ENCODE data around the gene OR8B3. TPM values are rescaled to one million over a fixed set of nuclear protein-coding genes. Genes with fewer than 3 reads are reported as not detected.

Gene OR8B3
- not detected in 2 replicates for total RNA-seq (2013; cell fraction: nucleolus; rRNA removed)
- not detected in 2 replicates for total RNA-seq (2014; rRNA removed)
- total RNA-seq (2014; rRNA removed; fragmentation: Illumina TruSeq; extraction: Trizol) = not detected in 2 replicates
- not detected in 2 replicates for total RNA-seq (2021)
- polyA plus RNA-seq (2011; ENCODE audit: low read depth) = not detected
- polyA plus RNA-seq (2011; rRNA removed) = not detected in 2 replicates
- polyA plus RNA-seq (2011; cell fraction: cytosol; rRNA removed) = not detected in 2 replicates
- not detected in 2 replicates for polyA plus RNA-seq (2011; cell fraction: nucleus; rRNA removed)
- polyA plus RNA-seq (2012) = not detected in 2 replicates
- polyA plus RNA-seq (2014; fragmentation: Illumina TruSeq; extraction: Trizol) = not detected in 2 replicates
- polyA plus RNA-seq (2014; fragmentation: Nextera tagmentation; extraction: Ambion mirVana) = not detected
- polyA plus RNA-seq (2014; rRNA removed) = not detected in 2 replicates
- not detected for polyA plus RNA-seq (2016; fragmentation: Nextera tagmentation; extraction: Ambion mirVana)
- not detected in 2 replicates for polyA minus RNA-seq (2011; rRNA and poly(A)+ RNA removed)
- not detected in 2 replicates for polyA minus RNA-seq (2011; cell fraction: cytosol; rRNA and poly(A)+ RNA removed)
- polyA minus RNA-seq (2011; cell fraction: nucleus; rRNA and poly(A)+ RNA removed) = not detected in 2 replicates
- Bru-seq, nascent RNA = not detected
- not detected for BruChase-seq, experiment 1, labeled RNA remaining after a 6-hour chase
- BruChase-seq, experiment 2, labeled RNA remaining after a 2-hour chase = not detected
- long read RNA-seq, experiment 1 = 0 reads
- long read RNA-seq, experiment 2 = 0 reads

DNA sequence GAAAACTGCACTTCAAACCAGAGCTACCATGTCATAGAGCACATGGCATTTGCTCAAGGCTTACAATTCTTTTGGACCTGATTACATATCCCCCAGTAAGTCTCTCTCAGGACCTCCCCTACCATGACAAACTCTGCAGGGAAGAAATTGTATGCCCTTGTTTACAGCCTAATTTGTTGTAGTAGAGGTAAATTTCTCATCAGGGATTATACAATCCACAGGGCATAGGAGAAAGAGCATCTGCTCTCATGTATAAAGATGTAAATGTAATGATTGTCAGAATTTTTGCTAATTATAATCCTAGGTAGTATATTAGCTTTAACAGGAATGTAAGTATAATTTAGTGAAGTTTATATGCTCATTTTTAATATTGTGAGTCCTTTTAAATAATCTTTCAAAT lies at the start of gene OR8B3:
Gene OR8B3 (minus strand): TSS at position 101 of the 400 bp plus-strand sequence. CDS start 1,673 bp downstream, outside the sequence.
- ChIA-PET CTCF (no interaction called here), SMC1A (ENCODE audit: uncharacterized antibody, unreplicated experiment) (no interaction called here), RAD21 (ENCODE audit: unreplicated experiment) (no interaction called here), POLR2A (no interaction called here)
- no peak within 1 kb of the TSS for H2AFZ ChIP-seq (ENCODE audit: control insufficient read depth, low read depth, low read length)
- H3K4me3 ChIP-seq = no peak within 1 kb of the TSS
- H3K79me2 ChIP-seq (ENCODE audit: control insufficient read depth, insufficient read depth, low read length) = no peaks in the 10 kb centered on the region
- no peaks in the 10 kb centered on the region for H3K27me3 ChIP-seq (replicated peaks in 1 of 2; ENCODE audit: control insufficient read depth in 2 of 2, insufficient read depth in 2 of 2, low read length in 1 of 2)
- FAIRE-seq (no peak), ATAC-seq (no peak), DNase-seq (ENCODE audit: low read depth, low spot score) (no peak)
- no peaks in the 10 kb centered on the region for H3K36me3 ChIP-seq (ENCODE audit: control insufficient read depth in 2 of 2, insufficient read depth in 2 of 2, low read length in 1 of 2)
- H3K4me2 ChIP-seq (ENCODE audit: control insufficient read depth, insufficient read depth) = no peak within 1 kb of the TSS
- no TSS peak for BruUV-seq (replicated peaks)
- H3K9me3 ChIP-seq (replicated peaks; ENCODE audit: control insufficient read depth, insufficient read depth, low read length) = no peaks in the 10 kb centered on the region
- intact Hi-C loops (cut with micrococcal nuclease; ENCODE audit: unreplicated experiment) (no loop called here), in situ Hi-C loops (cut with MboI) (no loop called here)
- no peaks in the 10 kb centered on the region for H3K4me1 ChIP-seq (ENCODE audit: control insufficient read depth, insufficient read depth, low read length)
- no peak for TF ChIP-seq ZNF622 (IDR thresholded peaks at IDR 0.05)
- TF ChIP-seq FOXK2 (IDR thresholded peaks at IDR 0.05) = no peak
- no peak for TF ChIP-seq POLR2AphosphoS5 (IDR thresholded peaks at IDR 0.05; ENCODE audit: low read length)
- TF ChIP-seq, protein P1, sequence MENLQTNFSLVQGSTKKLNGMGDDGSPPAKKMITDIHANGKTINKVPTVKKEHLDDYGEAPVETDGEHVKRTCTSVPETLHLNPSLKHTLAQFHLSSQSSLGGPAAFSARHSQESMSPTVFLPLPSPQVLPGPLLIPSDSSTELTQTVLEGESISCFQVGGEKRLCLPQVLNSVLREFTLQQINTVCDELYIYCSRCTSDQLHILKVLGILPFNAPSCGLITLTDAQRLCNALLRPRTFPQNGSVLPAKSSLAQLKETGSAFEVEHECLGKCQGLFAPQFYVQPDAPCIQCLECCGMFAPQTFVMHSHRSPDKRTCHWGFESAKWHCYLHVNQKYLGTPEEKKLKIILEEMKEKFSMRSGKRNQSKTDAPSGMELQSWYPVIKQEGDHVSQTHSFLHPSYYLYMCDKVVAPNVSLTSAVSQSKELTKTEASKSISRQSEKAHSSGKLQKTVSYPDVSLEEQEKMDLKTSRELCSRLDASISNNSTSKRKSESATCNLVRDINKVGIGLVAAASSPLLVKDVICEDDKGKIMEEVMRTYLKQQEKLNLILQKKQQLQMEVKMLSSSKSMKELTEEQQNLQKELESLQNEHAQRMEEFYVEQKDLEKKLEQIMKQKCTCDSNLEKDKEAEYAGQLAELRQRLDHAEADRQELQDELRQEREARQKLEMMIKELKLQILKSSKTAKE (IDR thresholded peaks at IDR 0.05; ENCODE audit: low read depth, poor library complexity, severe bottlenecking) = no peak
- no peak for TF ChIP-seq TCF7 (IDR thresholded peaks at IDR 0.05; ENCODE audit: borderline replicate concordance)
- TF ChIP-seq, protein P2, sequence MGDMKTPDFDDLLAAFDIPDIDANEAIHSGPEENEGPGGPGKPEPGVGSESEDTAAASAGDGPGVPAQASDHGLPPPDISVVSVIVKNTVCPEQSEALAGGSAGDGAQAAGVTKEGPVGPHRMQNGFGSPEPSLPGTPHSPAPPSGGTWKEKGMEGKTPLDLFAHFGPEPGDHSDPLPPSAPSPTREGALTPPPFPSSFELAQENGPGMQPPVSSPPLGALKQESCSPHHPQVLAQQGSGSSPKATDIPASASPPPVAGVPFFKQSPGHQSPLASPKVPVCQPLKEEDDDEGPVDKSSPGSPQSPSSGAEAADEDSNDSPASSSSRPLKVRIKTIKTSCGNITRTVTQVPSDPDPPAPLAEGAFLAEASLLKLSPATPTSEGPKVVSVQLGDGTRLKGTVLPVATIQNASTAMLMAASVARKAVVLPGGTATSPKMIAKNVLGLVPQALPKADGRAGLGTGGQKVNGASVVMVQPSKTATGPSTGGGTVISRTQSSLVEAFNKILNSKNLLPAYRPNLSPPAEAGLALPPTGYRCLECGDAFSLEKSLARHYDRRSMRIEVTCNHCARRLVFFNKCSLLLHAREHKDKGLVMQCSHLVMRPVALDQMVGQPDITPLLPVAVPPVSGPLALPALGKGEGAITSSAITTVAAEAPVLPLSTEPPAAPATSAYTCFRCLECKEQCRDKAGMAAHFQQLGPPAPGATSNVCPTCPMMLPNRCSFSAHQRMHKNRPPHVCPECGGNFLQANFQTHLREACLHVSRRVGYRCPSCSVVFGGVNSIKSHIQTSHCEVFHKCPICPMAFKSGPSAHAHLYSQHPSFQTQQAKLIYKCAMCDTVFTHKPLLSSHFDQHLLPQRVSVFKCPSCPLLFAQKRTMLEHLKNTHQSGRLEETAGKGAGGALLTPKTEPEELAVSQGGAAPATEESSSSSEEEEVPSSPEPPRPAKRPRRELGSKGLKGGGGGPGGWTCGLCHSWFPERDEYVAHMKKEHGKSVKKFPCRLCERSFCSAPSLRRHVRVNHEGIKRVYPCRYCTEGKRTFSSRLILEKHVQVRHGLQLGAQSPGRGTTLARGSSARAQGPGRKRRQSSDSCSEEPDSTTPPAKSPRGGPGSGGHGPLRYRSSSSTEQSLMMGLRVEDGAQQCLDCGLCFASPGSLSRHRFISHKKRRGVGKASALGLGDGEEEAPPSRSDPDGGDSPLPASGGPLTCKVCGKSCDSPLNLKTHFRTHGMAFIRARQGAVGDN (IDR thresholded peaks at IDR 0.05) = no peak
- no peak for TF ChIP-seq IKZF1 (conservative IDR thresholded peaks at IDR 0.05)
- no peak for TF ChIP-seq TCF3 (IDR thresholded peaks at IDR 0.05; ENCODE audit: borderline replicate concordance, insufficient read depth, low read depth, low read length)
- no peak for TF ChIP-seq ATF7 (IDR thresholded peaks at IDR 0.05; ENCODE audit: low read depth)
- no peak for TF ChIP-seq JUND (IDR thresholded peaks at IDR 0.05; ENCODE audit: low read depth, low read length)
- no peak for TF ChIP-seq TBL1XR1 (IDR thresholded peaks at IDR 0.05; ENCODE audit: low read depth, low read length)
- TF ChIP-seq RBBP5 (conservative IDR thresholded peaks at IDR 0.05) = no peak
- TF ChIP-seq BHLHE40 (IDR thresholded peaks at IDR 0.05; ENCODE audit: borderline replicate concordance in 1 of 2, low read depth in 2 of 2, low read length in 1 of 2) = no peak
- no peak for TF ChIP-seq CHD4 (IDR thresholded peaks at IDR 0.05)
- TF ChIP-seq BMI1 (IDR thresholded peaks at IDR 0.05; ENCODE audit: borderline replicate concordance) = no peak
- no peak for TF ChIP-seq WRNIP1 (IDR thresholded peaks at IDR 0.05; ENCODE audit: borderline replicate concordance, low read depth, low read length)
- TF ChIP-seq RFX5 (IDR thresholded peaks at IDR 0.05; ENCODE audit: low read depth, low read length) = no peak
- no peak for TF ChIP-seq NR2C2 (IDR thresholded peaks at IDR 0.05; ENCODE audit: borderline replicate concordance, control insufficient read depth, insufficient read length, low read depth)
- TF ChIP-seq MTA2 (IDR thresholded peaks at IDR 0.05; ENCODE audit: low read depth) = no peak
- H4K20me1 ChIP-seq (ENCODE audit: control insufficient read depth, insufficient read depth) = no peaks in the 10 kb centered on the region
- H3K27ac ChIP-seq (ENCODE audit: control insufficient read depth, insufficient read depth) = no peak within 1 kb of the TSS
- H3K9ac ChIP-seq (ENCODE audit: control insufficient read depth, insufficient read depth, low read length) = no peak within 1 kb of the TSS

All from GM12878 (cell line).